GM23338 (cell line): ENCODE data around the gene MEOX1. TPM values are rescaled to one million over a fixed set of nuclear protein-coding genes. Genes with fewer than 3 reads are reported as not detected.

Source experiments
- ATAC-seq: fragments of 200-7000 bp; cut with Tn5 transposase; 3 replicates; pipeline ENCODE4 v1.9.1; 2020
- DNase-seq: peaks from one replicate; pipeline ENCODE4 v3.0.0-alpha.2; 2015; ENCODE audit warnings: low spot score
- H2AFZ ChIP-seq: fragments of 200-600 bp; sonication (generic); 2 replicates; pipeline ENCODE4 v1.8.0; 2016; ENCODE audit warnings: antibody characterized with exemption, mild to moderate bottlenecking, moderate library complexity
- H3F3A ChIP-seq: fragments of 200-600 bp; sonication (generic); replicated peaks from 2 replicates; pipeline ENCODE4 v1.8.0; 2017; ENCODE audit warnings: antibody characterized with exemption, mixed run types, low read depth
- H3K27ac ChIP-seq: fragments of 200-600 bp; sonication (generic); 2 replicates; pipeline ENCODE4 v1.6.1; 2016; ENCODE audit warnings: low read depth
- H3K27me3 ChIP-seq: fragments of 200-600 bp; sonication (generic); 2 replicates; pipeline ENCODE4 v1.8.0; 2016; ENCODE audit warnings: mild to moderate bottlenecking, mixed run types, moderate library complexity; ENCODE audit not compliant: insufficient read depth
- H3K36me3 ChIP-seq: fragments of 200-600 bp; sonication (generic); 2 replicates; pipeline ENCODE4 v1.8.0; 2016; ENCODE audit warnings: mild to moderate bottlenecking; ENCODE audit not compliant: insufficient read depth
- H3K4me1 ChIP-seq: fragments of 200-600 bp; sonication (generic); 2 replicates; pipeline ENCODE4 v1.8.0; 2016; ENCODE audit warnings: mild to moderate bottlenecking, moderate library complexity; ENCODE audit not compliant: insufficient read depth
- H3K4me2 ChIP-seq: fragments of 200-600 bp; sonication (generic); 2 replicates; pipeline ENCODE4 v1.7.1; 2017; ENCODE audit warnings: mixed run types
- H3K4me3 ChIP-seq: fragments of 200-600 bp; sonication (generic); 2 replicates; pipeline ENCODE4 v1.6.1; 2016; ENCODE audit warnings: mixed run types
- H3K79me2 ChIP-seq: fragments of 200-600 bp; sonication (generic); replicated peaks from 2 replicates; pipeline ENCODE4 v1.8.0; 2017; ENCODE audit warnings: mild to moderate bottlenecking; ENCODE audit not compliant: insufficient read depth
- H3K9me2 ChIP-seq: fragments of 200-600 bp; sonication (generic); 2 replicates; pipeline ENCODE4 v1.8.0; 2017; ENCODE audit not compliant: insufficient read depth
- H4K20me1 ChIP-seq: fragments of 200-600 bp; sonication (generic); replicated peaks from 2 replicates; pipeline ENCODE4 v1.8.0; 2017; ENCODE audit warnings: mild to moderate bottlenecking; ENCODE audit not compliant: insufficient read depth
- H3K27ac Mint-ChIP-seq: 2 replicates; pipeline ENCODE4 v1.8.0; 2020; ENCODE audit warnings: inconsistent platforms, mild to moderate bottlenecking, moderate library complexity, mixed read lengths
- H3K27me3 Mint-ChIP-seq: 3 replicates; pipeline ENCODE4 v1.8.0; 2022; ENCODE audit warnings: low read depth, mild to moderate bottlenecking, moderate library complexity, mixed read lengths, inconsistent platforms; ENCODE audit not compliant: insufficient read depth, poor library complexity
- H3K36me3 Mint-ChIP-seq: 3 replicates; pipeline ENCODE4 v1.8.0; 2021; ENCODE audit warnings: low read depth, mild to moderate bottlenecking, inconsistent platforms, moderate library complexity, mixed read lengths
- H3K4me1 Mint-ChIP-seq: 3 replicates; pipeline ENCODE4 v1.8.0; 2020; ENCODE audit warnings: mild to moderate bottlenecking, inconsistent platforms, mixed read lengths
- H3K4me3 Mint-ChIP-seq: 3 replicates; pipeline ENCODE4 v1.8.0; 2021; ENCODE audit warnings: moderate library complexity, mild to moderate bottlenecking, inconsistent platforms, mixed read lengths
- H3K9me3 Mint-ChIP-seq: 3 replicates; pipeline ENCODE4 v1.8.0; 2020; ENCODE audit warnings: moderate library complexity, mild to moderate bottlenecking, inconsistent platforms, mixed read lengths
- CREB1 ChIP-seq: fragments of 250-450 bp; sonication (Bioruptor Pico); IDR thresholded peaks from 2 replicates; pipeline ENCODE4 v1.5.0; 2020; ENCODE audit warnings: low read depth, mild to moderate bottlenecking, moderate library complexity
- EZH2 ChIP-seq: fragments of 200-600 bp; sonication (generic); IDR thresholded peaks from one replicate; pipeline ENCODE4 v1.8.0; 2017; ENCODE audit warnings: antibody characterized with exemption, mild to moderate bottlenecking, low read depth; ENCODE audit not compliant: unreplicated experiment
- EZH2phosphoT487 ChIP-seq: fragments of 200-600 bp; sonication (generic); IDR thresholded peaks from one replicate; pipeline ENCODE4 v1.8.1; 2018; ENCODE audit warnings: antibody characterized with exemption; ENCODE audit not compliant: unreplicated experiment
- JUNB ChIP-seq: IDR thresholded peaks from one replicate; pipeline ENCODE4 v1.6.1; 2016; ENCODE audit warnings: antibody characterized with exemption; ENCODE audit not compliant: unreplicated experiment
- NANOG ChIP-seq: IDR thresholded peaks from 2 replicates; pipeline ENCODE4 v1.6.1; 2016; ENCODE audit warnings: antibody characterized with exemption, borderline replicate concordance
- POLR2AphosphoS5 ChIP-seq: IDR thresholded peaks from 2 replicates; pipeline ENCODE4 v1.6.1; 2016; ENCODE audit warnings: antibody characterized with exemption, low read depth
- STAT1 ChIP-seq: IDR thresholded peaks from one replicate; pipeline ENCODE4 v1.6.1; 2016; ENCODE audit warnings: antibody characterized with exemption; ENCODE audit not compliant: unreplicated experiment
- ZNF114 ChIP-seq: fragments of 250-450 bp; sonication (Bioruptor Pico); IDR thresholded peaks from 2 replicates; pipeline ENCODE4 v1.5.0; 2020; ENCODE audit warnings: mild to moderate bottlenecking, moderate library complexity
- ZNF331 ChIP-seq: fragments of 250-450 bp; sonication (Bioruptor Pico); IDR thresholded peaks from 2 replicates; pipeline ENCODE4 v1.5.0; 2020; ENCODE audit warnings: low read depth, mild to moderate bottlenecking, moderate library complexity
- polyA plus RNA-seq: library from polyadenylated mRNA; unstranded; fragments of >200 nt; fragmentation: Nextera tagmentation; extraction: Ambion mirVana; gene quantifications from 2 replicates; pipeline ENCODE4 v1.2.1, GENCODE V29; 2016
- total RNA-seq: library from RNA; depleted of rRNA; stranded (reverse); fragments of >200 nt; shearing (Covaris generic); gene quantifications from 2 replicates; pipeline ENCODE4 v1.2.3, GENCODE V29; 2014
- TF ChIP-seq, protein P1 (sequence below), 2 experiments: fragments of 200-600 bp in 1 of 2; sonication (generic) in 1 of 2; conservative IDR thresholded peaks; 2 replicates each; pipeline versions ENCODE4 v1.5.1 to v1.6.1; 2016 to 2017; ENCODE audit warnings: antibody characterized with exemption in 2 of 2, low read depth in 2 of 2, mild to moderate bottlenecking in 2 of 2, moderate library complexity in 1 of 2
- TF ChIP-seq, protein P2 (sequence below): IDR thresholded peaks from one replicate; pipeline ENCODE4 v1.6.1; 2018; ENCODE audit warnings: antibody characterized with exemption; ENCODE audit not compliant: unreplicated experiment
- TF ChIP-seq, protein P3 (sequence below): fragments of 250-450 bp; sonication (Bioruptor Pico); IDR thresholded peaks from 2 replicates; pipeline ENCODE4 v1.5.0; 2020; ENCODE audit warnings: mild to moderate bottlenecking, moderate library complexity

MEOX1 gene
- total and polyA plus RNA-seq, 2 experiments from 2014 or later: not detected

- TF ChIP-seq, protein P1, sequence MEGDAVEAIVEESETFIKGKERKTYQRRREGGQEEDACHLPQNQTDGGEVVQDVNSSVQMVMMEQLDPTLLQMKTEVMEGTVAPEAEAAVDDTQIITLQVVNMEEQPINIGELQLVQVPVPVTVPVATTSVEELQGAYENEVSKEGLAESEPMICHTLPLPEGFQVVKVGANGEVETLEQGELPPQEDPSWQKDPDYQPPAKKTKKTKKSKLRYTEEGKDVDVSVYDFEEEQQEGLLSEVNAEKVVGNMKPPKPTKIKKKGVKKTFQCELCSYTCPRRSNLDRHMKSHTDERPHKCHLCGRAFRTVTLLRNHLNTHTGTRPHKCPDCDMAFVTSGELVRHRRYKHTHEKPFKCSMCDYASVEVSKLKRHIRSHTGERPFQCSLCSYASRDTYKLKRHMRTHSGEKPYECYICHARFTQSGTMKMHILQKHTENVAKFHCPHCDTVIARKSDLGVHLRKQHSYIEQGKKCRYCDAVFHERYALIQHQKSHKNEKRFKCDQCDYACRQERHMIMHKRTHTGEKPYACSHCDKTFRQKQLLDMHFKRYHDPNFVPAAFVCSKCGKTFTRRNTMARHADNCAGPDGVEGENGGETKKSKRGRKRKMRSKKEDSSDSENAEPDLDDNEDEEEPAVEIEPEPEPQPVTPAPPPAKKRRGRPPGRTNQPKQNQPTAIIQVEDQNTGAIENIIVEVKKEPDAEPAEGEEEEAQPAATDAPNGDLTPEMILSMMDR (conservative IDR thresholded peaks at IDR 0.05; ENCODE audit: low read depth in 2 of 2): no peak
- no peak for TF ChIP-seq STAT1
Measured at GRCh38 chr17:43650471-43650870, 11.3 kb downstream of the MEOX1 start (continued).

GRCh38 chr17:43648916-43649315 is 12.8 kb downstream of the MEOX1 start:
- H3K36me3 Mint-ChIP-seq: no peaks in the 10 kb centered on the region
- H3K79me2 ChIP-seq: no peaks in the 10 kb centered on the region
- no peaks in the 10 kb centered on the region for H3K36me3 ChIP-seq
- H3K27me3 ChIP-seq: peaks cover 19% of the 10 kb centered on the region
- H3K9me2 ChIP-seq: no peaks in the 10 kb centered on the region
- no peaks in the 10 kb centered on the region for H3F3A ChIP-seq
- H2AFZ ChIP-seq: no peak overlapping the region
- H3K4me3 ChIP-seq: no peak overlapping the region
- H3K4me1 Mint-ChIP-seq: peaks cover 11% of the 10 kb centered on the region
- DNase-seq: no peak
- peaks cover 20% of the 10 kb centered on the region for H3K27me3 Mint-ChIP-seq
- ATAC-seq: no peak
- no peak overlapping the region for H3K4me2 ChIP-seq
- H3K9me3 Mint-ChIP-seq: no peaks in the 10 kb centered on the region
- H3K4me3 Mint-ChIP-seq: no peak overlapping the region
- H3K27ac Mint-ChIP-seq: no peak overlapping the region
- H3K4me1 ChIP-seq: peaks cover 1% of the 10 kb centered on the region; the same call in 1 of the 2 replicates
- no peak overlapping the region for H3K27ac ChIP-seq
- no peaks in the 10 kb centered on the region for H4K20me1 ChIP-seq
- TF ChIP-seq, protein P2, sequence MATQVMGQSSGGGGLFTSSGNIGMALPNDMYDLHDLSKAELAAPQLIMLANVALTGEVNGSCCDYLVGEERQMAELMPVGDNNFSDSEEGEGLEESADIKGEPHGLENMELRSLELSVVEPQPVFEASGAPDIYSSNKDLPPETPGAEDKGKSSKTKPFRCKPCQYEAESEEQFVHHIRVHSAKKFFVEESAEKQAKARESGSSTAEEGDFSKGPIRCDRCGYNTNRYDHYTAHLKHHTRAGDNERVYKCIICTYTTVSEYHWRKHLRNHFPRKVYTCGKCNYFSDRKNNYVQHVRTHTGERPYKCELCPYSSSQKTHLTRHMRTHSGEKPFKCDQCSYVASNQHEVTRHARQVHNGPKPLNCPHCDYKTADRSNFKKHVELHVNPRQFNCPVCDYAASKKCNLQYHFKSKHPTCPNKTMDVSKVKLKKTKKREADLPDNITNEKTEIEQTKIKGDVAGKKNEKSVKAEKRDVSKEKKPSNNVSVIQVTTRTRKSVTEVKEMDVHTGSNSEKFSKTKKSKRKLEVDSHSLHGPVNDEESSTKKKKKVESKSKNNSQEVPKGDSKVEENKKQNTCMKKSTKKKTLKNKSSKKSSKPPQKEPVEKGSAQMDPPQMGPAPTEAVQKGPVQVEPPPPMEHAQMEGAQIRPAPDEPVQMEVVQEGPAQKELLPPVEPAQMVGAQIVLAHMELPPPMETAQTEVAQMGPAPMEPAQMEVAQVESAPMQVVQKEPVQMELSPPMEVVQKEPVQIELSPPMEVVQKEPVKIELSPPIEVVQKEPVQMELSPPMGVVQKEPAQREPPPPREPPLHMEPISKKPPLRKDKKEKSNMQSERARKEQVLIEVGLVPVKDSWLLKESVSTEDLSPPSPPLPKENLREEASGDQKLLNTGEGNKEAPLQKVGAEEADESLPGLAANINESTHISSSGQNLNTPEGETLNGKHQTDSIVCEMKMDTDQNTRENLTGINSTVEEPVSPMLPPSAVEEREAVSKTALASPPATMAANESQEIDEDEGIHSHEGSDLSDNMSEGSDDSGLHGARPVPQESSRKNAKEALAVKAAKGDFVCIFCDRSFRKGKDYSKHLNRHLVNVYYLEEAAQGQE: no peak
- TF ChIP-seq STAT1 (no peak), EZH2phosphoT487 (no peak), POLR2AphosphoS5 (no peak), ZNF331 (CRISPR knock-in tag) (no peak), CREB1 (no peak), NANOG (no peak), ZNF114 (CRISPR knock-in tag) (no peak), JUNB (no peak), EZH2 (no peak)
- TF ChIP-seq, protein P1 (conservative IDR thresholded peaks at IDR 0.05; ENCODE audit: low read depth in 2 of 2): no peak
- TF ChIP-seq, protein P3, sequence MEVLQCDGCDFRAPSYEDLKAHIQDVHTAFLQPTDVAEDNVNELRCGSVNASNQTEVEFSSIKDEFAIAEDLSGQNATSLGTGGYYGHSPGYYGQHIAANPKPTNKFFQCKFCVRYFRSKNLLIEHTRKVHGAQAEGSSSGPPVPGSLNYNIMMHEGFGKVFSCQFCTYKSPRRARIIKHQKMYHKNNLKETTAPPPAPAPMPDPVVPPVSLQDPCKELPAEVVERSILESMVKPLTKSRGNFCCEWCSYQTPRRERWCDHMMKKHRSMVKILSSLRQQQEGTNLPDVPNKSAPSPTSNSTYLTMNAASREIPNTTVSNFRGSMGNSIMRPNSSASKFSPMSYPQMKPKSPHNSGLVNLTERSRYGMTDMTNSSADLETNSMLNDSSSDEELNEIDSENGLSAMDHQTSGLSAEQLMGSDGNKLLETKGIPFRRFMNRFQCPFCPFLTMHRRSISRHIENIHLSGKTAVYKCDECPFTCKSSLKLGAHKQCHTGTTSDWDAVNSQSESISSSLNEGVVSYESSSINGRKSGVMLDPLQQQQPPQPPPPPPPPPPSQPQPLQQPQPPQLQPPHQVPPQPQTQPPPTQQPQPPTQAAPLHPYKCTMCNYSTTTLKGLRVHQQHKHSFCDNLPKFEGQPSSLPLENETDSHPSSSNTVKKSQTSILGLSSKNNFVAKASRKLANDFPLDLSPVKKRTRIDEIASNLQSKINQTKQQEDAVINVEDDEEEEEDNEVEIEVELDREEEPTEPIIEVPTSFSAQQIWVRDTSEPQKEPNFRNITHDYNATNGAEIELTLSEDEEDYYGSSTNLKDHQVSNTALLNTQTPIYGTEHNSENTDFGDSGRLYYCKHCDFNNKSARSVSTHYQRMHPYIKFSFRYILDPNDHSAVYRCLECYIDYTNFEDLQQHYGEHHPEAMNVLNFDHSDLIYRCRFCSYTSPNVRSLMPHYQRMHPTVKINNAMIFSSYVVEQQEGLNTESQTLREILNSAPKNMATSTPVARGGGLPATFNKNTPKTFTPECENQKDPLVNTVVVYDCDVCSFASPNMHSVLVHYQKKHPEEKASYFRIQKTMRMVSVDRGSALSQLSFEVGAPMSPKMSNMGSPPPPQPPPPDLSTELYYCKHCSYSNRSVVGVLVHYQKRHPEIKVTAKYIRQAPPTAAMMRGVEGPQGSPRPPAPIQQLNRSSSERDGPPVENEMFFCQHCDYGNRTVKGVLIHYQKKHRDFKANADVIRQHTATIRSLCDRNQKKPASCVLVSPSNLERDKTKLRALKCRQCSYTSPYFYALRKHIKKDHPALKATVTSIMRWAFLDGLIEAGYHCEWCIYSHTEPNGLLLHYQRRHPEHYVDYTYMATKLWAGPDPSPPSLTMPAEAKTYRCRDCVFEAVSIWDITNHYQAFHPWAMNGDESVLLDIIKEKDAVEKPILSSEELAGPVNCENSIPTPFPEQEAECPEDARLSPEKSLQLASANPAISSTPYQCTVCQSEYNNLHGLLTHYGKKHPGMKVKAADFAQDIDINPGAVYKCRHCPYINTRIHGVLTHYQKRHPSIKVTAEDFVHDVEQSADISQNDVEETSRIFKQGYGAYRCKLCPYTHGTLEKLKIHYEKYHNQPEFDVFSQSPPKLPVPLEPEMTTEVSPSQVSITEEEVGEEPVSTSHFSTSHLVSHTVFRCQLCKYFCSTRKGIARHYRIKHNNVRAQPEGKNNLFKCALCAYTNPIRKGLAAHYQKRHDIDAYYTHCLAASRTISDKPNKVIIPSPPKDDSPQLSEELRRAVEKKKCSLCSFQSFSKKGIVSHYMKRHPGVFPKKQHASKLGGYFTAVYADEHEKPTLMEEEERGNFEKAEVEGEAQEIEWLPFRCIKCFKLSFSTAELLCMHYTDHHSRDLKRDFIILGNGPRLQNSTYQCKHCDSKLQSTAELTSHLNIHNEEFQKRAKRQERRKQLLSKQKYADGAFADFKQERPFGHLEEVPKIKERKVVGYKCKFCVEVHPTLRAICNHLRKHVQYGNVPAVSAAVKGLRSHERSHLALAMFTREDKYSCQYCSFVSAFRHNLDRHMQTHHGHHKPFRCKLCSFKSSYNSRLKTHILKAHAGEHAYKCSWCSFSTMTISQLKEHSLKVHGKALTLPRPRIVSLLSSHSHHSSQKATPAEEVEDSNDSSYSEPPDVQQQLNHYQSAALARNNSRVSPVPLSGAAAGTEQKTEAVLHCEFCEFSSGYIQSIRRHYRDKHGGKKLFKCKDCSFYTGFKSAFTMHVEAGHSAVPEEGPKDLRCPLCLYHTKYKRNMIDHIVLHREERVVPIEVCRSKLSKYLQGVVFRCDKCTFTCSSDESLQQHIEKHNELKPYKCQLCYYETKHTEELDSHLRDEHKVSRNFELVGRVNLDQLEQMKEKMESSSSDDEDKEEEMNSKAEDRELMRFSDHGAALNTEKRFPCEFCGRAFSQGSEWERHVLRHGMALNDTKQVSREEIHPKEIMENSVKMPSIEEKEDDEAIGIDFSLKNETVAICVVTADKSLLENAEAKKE (CRISPR knock-in tag): no peak
